ENCODE data around the gene ERICH6.

- TF ChIP-seq CTCF (IDR thresholded peaks at IDR 0.05) (no peak), POLR2A (IDR thresholded peaks at IDR 0.05) (no peak)
These were observed 39.8 kb upstream of the ERICH6 start for GRCh38 chr3:150743508-150743907.

Measured in testis (tissue), 2 donors.